Endodermal cell (in vitro differentiated cells): Measurements from ENCODE around the gene CDHR3. TPM values are rescaled to one million over a fixed set of nuclear protein-coding genes. Genes with fewer than 3 reads are reported as not detected.
A peak's percentile ranks its signal among the peaks of the same experiment; 100 is the strongest.

ENCODE experiments used
- DNase-seq: peaks from one replicate; pipeline ENCODE4 v3.0.0-alpha.2; 2017
- H3K27ac ChIP-seq: 2 replicates; pipeline ENCODE4 v1.5.1; 2013; ENCODE audit warnings: mild to moderate bottlenecking, low read depth, low read length, moderate library complexity
- H3K27me3 ChIP-seq: 2 replicates; pipeline ENCODE4 v1.6.1; 2013; ENCODE audit warnings: mild to moderate bottlenecking, low read length, moderate library complexity; ENCODE audit not compliant: insufficient read depth, control insufficient read depth, poor library complexity, severe bottlenecking
- H3K36me3 ChIP-seq: 2 replicates; pipeline ENCODE4 v1.7.0; 2013; ENCODE audit warnings: mild to moderate bottlenecking, low read length, moderate library complexity; ENCODE audit not compliant: control insufficient read depth, insufficient read depth
- H3K4me1 ChIP-seq: one replicate; pipeline ENCODE4 v1.7.0; 2013; ENCODE audit warnings: low read length; ENCODE audit not compliant: control insufficient read depth, insufficient read depth
- H3K4me3 ChIP-seq: 2 replicates; pipeline ENCODE4 v1.5.1; 2013; ENCODE audit warnings: mild to moderate bottlenecking, low read length, moderate library complexity
- H3K9ac ChIP-seq: 2 replicates; pipeline ENCODE4 v1.6.1; 2013; ENCODE audit warnings: mild to moderate bottlenecking, low read length, moderate library complexity; ENCODE audit not compliant: poor library complexity, severe bottlenecking; ENCODE audit errors: extremely low read depth
- H3K9me3 ChIP-seq: 2 replicates; pipeline ENCODE4 v1.6.1; 2013; ENCODE audit warnings: mild to moderate bottlenecking, low read length, moderate library complexity; ENCODE audit not compliant: control insufficient read depth
- H3K27ac Mint-ChIP-seq: 2 replicates; pipeline ENCODE4 v1.8.0; 2020; ENCODE audit warnings: mixed read lengths
- H3K27me3 Mint-ChIP-seq: 2 replicates; pipeline ENCODE4 v1.8.0; 2021; ENCODE audit warnings: mild to moderate bottlenecking, mixed read lengths; ENCODE audit not compliant: insufficient read depth
- H3K36me3 Mint-ChIP-seq: 2 replicates; pipeline ENCODE4 v1.8.0; 2020; ENCODE audit warnings: low read depth, mixed read lengths
- H3K4me1 Mint-ChIP-seq: 2 replicates; pipeline ENCODE4 v1.8.0; 2020; ENCODE audit warnings: mixed read lengths
- H3K4me3 Mint-ChIP-seq: 2 replicates; pipeline ENCODE4 v1.8.0; 2020; ENCODE audit warnings: mild to moderate bottlenecking, moderate library complexity, mixed read lengths
- H3K9me3 Mint-ChIP-seq: 2 replicates; pipeline ENCODE4 v1.8.0; 2020; ENCODE audit warnings: mild to moderate bottlenecking, mixed read lengths
- CTCF ChIP-seq: fragments of 200-600 bp; sonication (generic); conservative IDR thresholded peaks from 2 replicates; pipeline ENCODE4 v1.5.0; 2021; ENCODE audit warnings: antibody characterized with exemption, mild to moderate bottlenecking
- WGBS, 2 experiments: methylation state at CpG; one replicate each; pipeline versions ENCODE4 v1.1.5 to v1.1.7; 2013; ENCODE audit warnings: missing lambda C conversion rate in 2 of 2, mixed read lengths in 1 of 2; ENCODE audit not compliant: insufficient coverage in 1 of 2, insufficient read length in 1 of 2; 5-methylcytosine and 5-hydroxymethylcytosine counted together
- total RNA-seq, 2 donors: library from RNA; stranded (reverse); fragmentation: NEBNext Ultra II Directional in 1 of 2; extraction: Animal tissue kit (Norgen Biotek cat#: 25700) in 1 of 2; gene quantifications; 2 replicates in 1 of 2; 3 replicates in 1 of 2; pipeline ENCODE4 v1.2.1, GENCODE V29; 2021

CDHR3 gene
- total RNA-seq, 2 donors from 2014 or later: 7.5 to 16.1 TPM

DNA sequence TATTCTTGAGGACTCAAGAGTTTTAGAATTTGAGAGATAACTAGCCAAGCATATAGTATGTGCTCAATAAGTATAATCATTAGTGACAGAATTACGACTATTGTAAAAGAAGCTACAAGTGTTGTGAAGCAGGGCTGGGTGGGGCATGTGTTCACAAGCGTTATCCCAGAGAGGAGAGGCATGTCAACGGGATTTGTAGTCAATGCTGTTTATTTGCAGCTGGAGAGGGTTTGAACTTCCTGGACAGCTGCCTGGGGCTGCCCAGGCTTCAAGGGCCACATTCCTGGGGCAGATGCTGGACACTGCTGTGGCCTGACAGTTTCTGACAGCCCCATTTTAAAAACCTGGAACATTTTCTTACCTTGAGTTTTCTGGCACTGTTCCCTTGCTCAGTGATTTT, 36.9 kb upstream of the CDHR3 start:
- H3K9me3 Mint-ChIP-seq: peaks cover 17% of the 10 kb centered on the region
- H3K27me3 Mint-ChIP-seq: no peaks in the 10 kb centered on the region
- no peak overlapping the region for H3K27ac Mint-ChIP-seq
- no peaks in the 10 kb centered on the region for H3K27me3 ChIP-seq
- WGBS, 2 experiments: 89 to 92% methylated on average over 3 of the region's 3 CpGs
- peaks cover 38% of the 10 kb centered on the region for H3K9me3 ChIP-seq
- peaks cover 54% of the 10 kb centered on the region for H3K36me3 Mint-ChIP-seq
- H3K4me3 ChIP-seq: no peak overlapping the region
- no peak for DNase-seq
- no peak overlapping the region for H3K4me3 Mint-ChIP-seq
- H3K27ac ChIP-seq: no peak overlapping the region
- no peaks in the 10 kb centered on the region for H3K36me3 ChIP-seq
- TF ChIP-seq CTCF: no peak
- no peaks in the 10 kb centered on the region for H3K4me1 Mint-ChIP-seq
- H3K4me1 ChIP-seq: no peaks in the 10 kb centered on the region
- no peak overlapping the region for H3K9ac ChIP-seq

DNA sequence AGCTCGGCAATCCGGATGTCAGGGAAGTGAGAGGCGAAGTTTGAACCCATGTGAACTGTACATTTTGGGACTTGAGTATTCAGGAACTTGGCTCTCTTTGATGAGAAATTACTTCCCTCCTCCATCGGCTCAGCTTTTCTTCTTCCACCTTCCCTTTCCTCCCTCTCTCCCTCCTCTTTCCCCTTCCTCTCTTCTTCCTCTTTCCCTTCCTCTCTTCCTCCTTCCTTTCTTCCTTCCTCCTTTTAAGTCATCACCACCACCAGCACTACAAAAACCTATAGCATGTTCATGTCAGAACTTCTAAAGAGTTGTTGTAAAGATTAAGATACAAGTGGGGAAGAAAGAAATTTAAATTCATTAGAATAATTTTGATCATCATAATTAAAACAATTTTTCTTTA, 31.9 kb upstream of the CDHR3 start:
- 94 to 100% methylated on average over 3 to 4 of the region's 4 CpGs for WGBS, 2 experiments
- H3K36me3 Mint-ChIP-seq: peaks cover 13% of the 10 kb centered on the region
- Histone ChIP-seq H3K27ac (no peak overlapping the region), H3K9me3 (peaks cover 7% of the 10 kb centered on the region), H3K4me1 (no peaks in the 10 kb centered on the region), H3K9ac (no peak overlapping the region), H3K36me3 (no peaks in the 10 kb centered on the region), H3K27me3 (no peaks in the 10 kb centered on the region), H3K4me3 (no peak overlapping the region)
- DNase-seq: no peak
- no peaks in the 10 kb centered on the region for H3K9me3 Mint-ChIP-seq
- no peak overlapping the region for H3K27ac Mint-ChIP-seq
- no peak for TF ChIP-seq CTCF
- H3K4me3 Mint-ChIP-seq: no peak overlapping the region
- H3K4me1 Mint-ChIP-seq: peaks cover 5% of the 10 kb centered on the region
- H3K27me3 Mint-ChIP-seq: no peaks in the 10 kb centered on the region

DNA sequence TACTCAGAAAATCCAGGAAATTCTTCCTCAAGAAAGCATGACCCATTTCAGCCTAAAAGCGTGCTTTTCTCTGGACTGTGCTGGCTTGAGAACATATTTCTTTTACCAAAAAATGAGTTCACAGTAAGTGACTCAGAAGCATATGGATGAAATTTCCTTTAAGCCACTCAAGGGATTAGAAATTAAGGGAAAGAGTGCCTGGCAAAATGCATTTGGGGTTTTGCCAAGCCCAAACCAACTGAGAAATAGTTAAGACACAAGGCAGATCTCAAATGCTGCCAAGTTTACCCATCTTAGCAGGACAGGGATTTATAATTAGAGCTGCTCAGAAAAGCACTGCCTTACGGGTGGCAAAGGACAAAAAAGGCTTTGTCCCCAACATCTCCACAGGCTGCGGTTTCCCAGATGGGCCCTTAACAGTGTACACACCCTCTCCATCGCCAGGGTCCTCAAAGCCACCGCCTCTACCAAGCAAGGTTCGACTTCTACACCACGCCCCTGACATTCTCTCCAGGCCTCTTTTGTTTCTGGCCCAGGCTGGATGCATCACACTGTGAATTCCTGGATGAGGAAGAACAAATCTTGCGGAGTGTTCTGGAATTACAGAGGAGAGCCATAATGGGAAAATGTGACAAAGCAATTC, 30.1 kb upstream of the CDHR3 start:
- peak; percentile 57 for DNase-seq
- Histone ChIP-seq H3K36me3 (no peaks in the 10 kb centered on the region), H3K9ac (no peak overlapping the region), H3K27me3 (no peaks in the 10 kb centered on the region), H3K27ac (no peak overlapping the region), H3K4me1 (no peaks in the 10 kb centered on the region), H3K9me3 (no peaks in the 10 kb centered on the region), H3K4me3 (no peak overlapping the region)
- no peak overlapping the region for H3K4me3 Mint-ChIP-seq
- H3K4me1 Mint-ChIP-seq: peaks cover 10% of the 10 kb centered on the region
- TF ChIP-seq CTCF: no peak
- 86% methylated on average over 2 to 8 of the region's 8 CpGs for WGBS, 2 experiments
- H3K27me3 Mint-ChIP-seq: no peaks in the 10 kb centered on the region
- H3K36me3 Mint-ChIP-seq: peaks cover 7% of the 10 kb centered on the region
- no peak overlapping the region for H3K27ac Mint-ChIP-seq
- H3K9me3 Mint-ChIP-seq: no peaks in the 10 kb centered on the region
